ENCODE results near the gene ADAMTSL3. TPM values are rescaled to one million over a fixed set of nuclear protein-coding genes. Genes with fewer than 3 reads are reported as not detected.

Gene ADAMTSL3
- total and polyA plus RNA-seq, 4 donors = 0.85 to 58.2 (median 7.9) TPM

DNA sequence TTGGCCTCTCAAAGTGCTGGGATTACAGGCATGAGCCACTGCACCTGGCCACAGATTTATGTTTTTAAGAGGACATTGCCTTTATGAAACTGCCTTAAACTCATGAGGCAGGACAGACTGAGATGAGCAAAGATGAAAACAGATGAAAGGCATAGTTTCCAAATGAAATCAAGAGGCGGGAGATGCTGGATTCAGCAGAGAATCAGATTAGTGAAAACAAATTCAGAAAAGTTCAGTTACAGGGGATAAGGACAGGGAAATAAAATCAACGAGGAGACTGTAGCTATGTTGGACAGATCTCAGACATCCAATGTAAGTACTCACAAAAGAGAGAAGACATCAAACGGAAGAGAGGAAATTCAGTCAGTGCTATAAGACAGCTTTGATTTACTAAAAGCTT is 68.1 kb downstream of the ADAMTSL3 start:
- Histone ChIP-seq H3K27ac (ENCODE audit: low read depth in 1 of 2, low read length in 1 of 2) (no peak overlapping the region), H3K9me3 (ENCODE audit: control insufficient read depth in 4 of 4, insufficient read depth in 3 of 4, low read length in 3 of 4) (no peaks in the 10 kb centered on the region), H3K36me3 (ENCODE audit: control insufficient read depth in 4 of 4, insufficient read depth in 4 of 4, low read length in 4 of 4) (no peaks in the 10 kb centered on the region), H3K27me3 (ENCODE audit: control insufficient read depth in 3 of 3, insufficient read depth in 3 of 3, low read length in 2 of 3) (no peaks in the 10 kb centered on the region), H3K9ac (ENCODE audit: insufficient read depth in 1 of 2, low read length in 2 of 2) (no peak overlapping the region), H3K4me1 (ENCODE audit: control insufficient read depth in 5 of 5, insufficient read depth in 5 of 5, low read length in 5 of 5) (peaks cover 0 to 12% (median 0%) of the 10 kb centered on the region in 5 donors), H3K4me3 (no peak overlapping the region)
- no peak for ATAC-seq (ENCODE audit: insufficient read depth, low FRiP score)
- TF ChIP-seq, protein P1, sequence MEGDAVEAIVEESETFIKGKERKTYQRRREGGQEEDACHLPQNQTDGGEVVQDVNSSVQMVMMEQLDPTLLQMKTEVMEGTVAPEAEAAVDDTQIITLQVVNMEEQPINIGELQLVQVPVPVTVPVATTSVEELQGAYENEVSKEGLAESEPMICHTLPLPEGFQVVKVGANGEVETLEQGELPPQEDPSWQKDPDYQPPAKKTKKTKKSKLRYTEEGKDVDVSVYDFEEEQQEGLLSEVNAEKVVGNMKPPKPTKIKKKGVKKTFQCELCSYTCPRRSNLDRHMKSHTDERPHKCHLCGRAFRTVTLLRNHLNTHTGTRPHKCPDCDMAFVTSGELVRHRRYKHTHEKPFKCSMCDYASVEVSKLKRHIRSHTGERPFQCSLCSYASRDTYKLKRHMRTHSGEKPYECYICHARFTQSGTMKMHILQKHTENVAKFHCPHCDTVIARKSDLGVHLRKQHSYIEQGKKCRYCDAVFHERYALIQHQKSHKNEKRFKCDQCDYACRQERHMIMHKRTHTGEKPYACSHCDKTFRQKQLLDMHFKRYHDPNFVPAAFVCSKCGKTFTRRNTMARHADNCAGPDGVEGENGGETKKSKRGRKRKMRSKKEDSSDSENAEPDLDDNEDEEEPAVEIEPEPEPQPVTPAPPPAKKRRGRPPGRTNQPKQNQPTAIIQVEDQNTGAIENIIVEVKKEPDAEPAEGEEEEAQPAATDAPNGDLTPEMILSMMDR (IDR thresholded peaks at IDR 0.05; ENCODE audit: control extremely low read depth, extremely low read depth) = no peak
- peak in 1 of 3 donors; percentile 19 for DNase-seq
- 68 to 82% methylated on average over 3 of the region's 3 CpGs for WGBS, 2 donors

DNA sequence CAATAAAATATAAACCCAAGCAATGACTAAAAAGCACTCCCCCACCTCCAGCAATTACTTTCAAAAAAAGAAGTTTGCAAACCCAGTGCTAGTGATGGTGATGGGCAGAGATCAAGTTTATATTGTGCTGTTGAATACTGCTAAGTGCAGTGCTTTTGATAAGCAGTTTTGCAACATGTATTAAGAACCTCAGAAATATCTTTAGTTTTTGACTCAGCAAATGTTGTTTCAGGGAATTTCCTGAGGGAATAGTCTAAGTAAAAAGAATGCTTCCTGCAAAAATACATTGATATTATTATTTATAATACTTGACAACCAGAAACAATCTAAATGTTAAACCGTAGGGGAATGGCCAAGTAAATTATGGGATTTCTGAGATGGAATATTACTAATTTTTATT is 69.3 kb downstream of the ADAMTSL3 start:
- Histone ChIP-seq H3K4me3 (no peak overlapping the region), H3K27me3 (ENCODE audit: control insufficient read depth in 3 of 3, insufficient read depth in 3 of 3, low read length in 2 of 3) (no peaks in the 10 kb centered on the region), H3K9me3 (ENCODE audit: control insufficient read depth in 4 of 4, insufficient read depth in 3 of 4, low read length in 3 of 4) (no peaks in the 10 kb centered on the region), H3K27ac (ENCODE audit: low read depth in 1 of 2, low read length in 1 of 2) (no peak overlapping the region), H3K4me1 (ENCODE audit: control insufficient read depth in 5 of 5, insufficient read depth in 5 of 5, low read length in 5 of 5) (peaks cover 0 to 12% (median 0%) of the 10 kb centered on the region in 5 donors), H3K9ac (ENCODE audit: insufficient read depth in 1 of 2, low read length in 2 of 2) (no peak overlapping the region), H3K36me3 (ENCODE audit: control insufficient read depth in 4 of 4, insufficient read depth in 4 of 4, low read length in 4 of 4) (no peaks in the 10 kb centered on the region)
- WGBS, 2 donors = 58 to 73% methylated on average over 1 of the region's 1 CpG
- ATAC-seq (ENCODE audit: insufficient read depth, low FRiP score) (no peak), DNase-seq (peak in 1 of 3 donors; percentile 18)
- TF ChIP-seq, protein P1 (IDR thresholded peaks at IDR 0.05; ENCODE audit: control extremely low read depth, extremely low read depth) = no peak

DNA sequence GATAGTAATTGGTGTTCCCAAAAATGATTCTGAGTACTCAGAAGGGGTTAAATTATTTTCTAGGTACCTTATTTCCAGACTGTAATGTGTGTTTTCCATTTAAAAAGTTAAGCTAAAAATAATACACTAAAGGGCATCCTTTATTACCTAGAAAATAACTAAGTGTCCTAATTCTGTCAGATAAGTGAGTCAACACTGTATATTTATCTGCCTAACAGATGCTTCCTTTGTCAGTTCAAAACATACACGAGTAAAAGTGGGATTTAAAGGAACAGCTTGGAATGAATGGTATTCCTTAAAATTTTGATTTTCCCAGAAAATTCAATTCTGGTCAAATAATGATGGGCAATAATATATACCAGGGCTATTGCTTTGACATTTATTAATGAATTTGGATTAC is 78.3 kb downstream of the ADAMTSL3 start:
- no peak overlapping the region for H3K9ac ChIP-seq (ENCODE audit: insufficient read depth in 1 of 2, low read length in 2 of 2)
- peaks cover 0 to 1% (median 0%) of the 10 kb centered on the region in 5 donors for H3K4me1 ChIP-seq (ENCODE audit: control insufficient read depth in 5 of 5, insufficient read depth in 5 of 5, low read length in 5 of 5)
- H3K27ac ChIP-seq (ENCODE audit: low read depth in 1 of 2, low read length in 1 of 2) = no peak overlapping the region
- ATAC-seq (ENCODE audit: insufficient read depth, low FRiP score) (no peak), DNase-seq (no peak)
- H3K9me3 ChIP-seq (ENCODE audit: control insufficient read depth in 4 of 4, insufficient read depth in 3 of 4, low read length in 3 of 4) = peaks cover 0 to 2% (median 0%) of the 10 kb centered on the region in 4 donors
- WGBS, 2 donors = 36 to 56% methylated on average over 1 of the region's 1 CpG
- H3K27me3 ChIP-seq (ENCODE audit: control insufficient read depth in 3 of 3, insufficient read depth in 3 of 3, low read length in 2 of 3) = no peaks in the 10 kb centered on the region
- no peaks in the 10 kb centered on the region for H3K36me3 ChIP-seq (ENCODE audit: control insufficient read depth in 4 of 4, insufficient read depth in 4 of 4, low read length in 4 of 4)
- H3K4me3 ChIP-seq = no peak overlapping the region
- TF ChIP-seq, protein P1 (IDR thresholded peaks at IDR 0.05; ENCODE audit: control extremely low read depth, extremely low read depth) = no peak

DNA sequence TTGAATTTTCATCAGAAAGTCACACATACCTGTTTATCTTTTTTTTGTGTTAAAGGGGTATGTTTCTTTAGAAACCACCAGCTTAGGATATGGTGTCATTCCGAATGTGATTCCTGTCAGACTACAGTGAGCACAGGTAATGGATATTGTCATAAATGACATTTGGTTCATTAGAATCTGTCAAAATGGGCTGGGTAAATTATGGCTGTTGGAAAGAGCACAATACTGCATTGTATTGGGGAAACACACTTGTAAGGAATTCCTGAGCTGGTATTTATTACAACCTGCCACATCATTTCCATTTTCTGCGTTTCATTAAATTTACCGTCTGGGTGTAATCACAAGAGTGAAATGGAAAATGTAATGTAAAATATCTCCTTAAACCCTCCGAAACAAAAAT is 78.8 kb downstream of the ADAMTSL3 start:
- H3K9ac ChIP-seq (ENCODE audit: insufficient read depth in 1 of 2, low read length in 2 of 2) = no peak overlapping the region
- H3K9me3 ChIP-seq (ENCODE audit: control insufficient read depth in 4 of 4, insufficient read depth in 3 of 4, low read length in 3 of 4) = peaks cover 0 to 2% (median 0%) of the 10 kb centered on the region in 4 donors
- no peak overlapping the region for H3K27ac ChIP-seq (ENCODE audit: low read depth in 1 of 2, low read length in 1 of 2)
- H3K4me3 ChIP-seq = no peak overlapping the region
- ATAC-seq (ENCODE audit: insufficient read depth, low FRiP score) (no peak), DNase-seq (no peak)
- no peaks in the 10 kb centered on the region for H3K36me3 ChIP-seq (ENCODE audit: control insufficient read depth in 4 of 4, insufficient read depth in 4 of 4, low read length in 4 of 4)
- WGBS, 2 donors = 88 to 92% methylated on average over 4 of the region's 4 CpGs
- peaks cover 0 to 1% (median 0%) of the 10 kb centered on the region in 5 donors for H3K4me1 ChIP-seq (ENCODE audit: control insufficient read depth in 5 of 5, insufficient read depth in 5 of 5, low read length in 5 of 5)
- H3K27me3 ChIP-seq (ENCODE audit: control insufficient read depth in 3 of 3, insufficient read depth in 3 of 3, low read length in 2 of 3) = no peaks in the 10 kb centered on the region
- TF ChIP-seq, protein P1 (IDR thresholded peaks at IDR 0.05; ENCODE audit: control extremely low read depth, extremely low read depth) = no peak

Data from lung (tissue), 12 donors.